Upper lobe of left lung (tissue), 6 donors: Measurements from ENCODE around the gene SPOCK2. TPM values are rescaled to one million over a fixed set of nuclear protein-coding genes. Genes with fewer than 3 reads are reported as not detected.

Source experiments
- ATAC-seq, 2 donors: fragments of 200-7000 bp; cut with Tn5 transposase; one replicate each; pipeline ENCODE4 v1.9.1; 2022; ENCODE audit warnings: mild to moderate bottlenecking in 2 of 2, moderate library complexity in 2 of 2; ENCODE audit not compliant: low FRiP score in 2 of 2
- DNase-seq, 2 donors: peaks; one replicate each; pipeline ENCODE4 v3.0.0-alpha.2; 2019 to 2020
- H3K27ac ChIP-seq, 4 donors: fragments of 200-600 bp; sonication (generic); one replicate each; pipeline ENCODE4 v1.5.1; 2016 to 2019
- H3K27me3 ChIP-seq, 4 donors: fragments of 200-600 bp; sonication (generic); one replicate each; pipeline ENCODE4 v1.5.1; 2017 to 2019
- H3K36me3 ChIP-seq, 4 donors: fragments of 200-600 bp; sonication (generic); one replicate each; pipeline ENCODE4 v1.5.1; 2016 to 2019
- H3K4me1 ChIP-seq, 4 donors: fragments of 200-600 bp; sonication (generic); one replicate each; pipeline ENCODE4 v1.5.1; 2018 to 2019
- H3K4me3 ChIP-seq, 4 donors: fragments of 200-600 bp; sonication (generic); one replicate each; pipeline ENCODE4 v1.5.1; 2017 to 2019; ENCODE audit warnings: mild to moderate bottlenecking in 2 of 4, moderate library complexity in 1 of 4
- H3K9me3 ChIP-seq, 4 donors: fragments of 200-600 bp; sonication (generic); one replicate each; pipeline ENCODE4 v1.5.1; 2018 to 2019
- EP300 ChIP-seq, 4 donors: sonication (generic); formaldehyde crosslinking; IDR thresholded peaks; one replicate each; pipeline ENCODE4 v1.5.1; 2017; ENCODE audit warnings: antibody characterized with exemption in 4 of 4, control low read depth in 2 of 4
- POLR2A ChIP-seq, 4 donors: fragments of 450-650 bp; IDR thresholded peaks; one replicate each; pipeline ENCODE4 v1.5.1; 2016 to 2017; ENCODE audit warnings: antibody characterized with exemption in 4 of 4, mild to moderate bottlenecking in 2 of 4
- POLR2AphosphoS5 ChIP-seq, 2 donors: sonication (generic); formaldehyde crosslinking; IDR thresholded peaks; one replicate each; pipeline ENCODE4 v1.5.1; 2017; ENCODE audit warnings: antibody characterized with exemption in 2 of 2
- WGBS, 2 donors: methylation state at CpG; one replicate each; pipeline ENCODE4 v1.1.5; 2017 to 2018; 5-methylcytosine and 5-hydroxymethylcytosine counted together
- total RNA-seq, 6 donors: library from RNA; depleted of rRNA in 4 of 6; stranded (reverse); fragments of >200 nt in 4 of 6; gene quantifications; one replicate each; pipeline versions ENCODE4 v1.1.0 to v1.2.1, GENCODE V29; 2016 to 2021
- TF ChIP-seq, protein P1 (sequence below), 6 experiments: fragments of 450-650 bp in 4 of 6; fragments of 200-600 bp in 2 of 6; sonication (generic) in 2 of 6; IDR thresholded peaks; one replicate each; pipeline ENCODE4 v1.5.1; 2016 to 2019; ENCODE audit warnings: antibody characterized with exemption in 6 of 6
- donor health status: DM: no; HTN: no; CAD: no; lungs with moderate emphysema.
- donor health status: DM: no; HTN: yes; CAD: no; lungs with severe emphysema.

SPOCK2 gene
- total RNA-seq, 6 donors from 2014 or later, result 62.9 to 532 (median 159) TPM

GRCh38 chr10:72089618-72090017 is 1.3 kb upstream of the SPOCK2 start:
- Histone ChIP-seq H3K9me3 (no peaks in the 10 kb centered on the region), H3K4me1 (peaks cover 24 to 48% (median 38%) of the 10 kb centered on the region in 4 donors), H3K27ac (peak overlapping the region; percentile 23 to 90 (median 87)), H3K4me3 (no peak overlapping the region), H3K36me3 (peaks cover 0 to 5% (median 0%) of the 10 kb centered on the region in 4 donors), H3K27me3 (peaks cover 0 to 17% (median 6%) of the 10 kb centered on the region in 4 donors)
- WGBS, 2 donors, result 61 to 68% methylated on average over 5 to 6 of the region's 6 CpGs
- ATAC-seq, result no peak
- DNase-seq, result no peak
- TF ChIP-seq POLR2AphosphoS5 (IDR thresholded peaks at IDR 0.05) (peak in 1 of 2 donors; percentile 35), EP300 (IDR thresholded peaks at IDR 0.05) (no peak)
- TF ChIP-seq, protein P1, sequence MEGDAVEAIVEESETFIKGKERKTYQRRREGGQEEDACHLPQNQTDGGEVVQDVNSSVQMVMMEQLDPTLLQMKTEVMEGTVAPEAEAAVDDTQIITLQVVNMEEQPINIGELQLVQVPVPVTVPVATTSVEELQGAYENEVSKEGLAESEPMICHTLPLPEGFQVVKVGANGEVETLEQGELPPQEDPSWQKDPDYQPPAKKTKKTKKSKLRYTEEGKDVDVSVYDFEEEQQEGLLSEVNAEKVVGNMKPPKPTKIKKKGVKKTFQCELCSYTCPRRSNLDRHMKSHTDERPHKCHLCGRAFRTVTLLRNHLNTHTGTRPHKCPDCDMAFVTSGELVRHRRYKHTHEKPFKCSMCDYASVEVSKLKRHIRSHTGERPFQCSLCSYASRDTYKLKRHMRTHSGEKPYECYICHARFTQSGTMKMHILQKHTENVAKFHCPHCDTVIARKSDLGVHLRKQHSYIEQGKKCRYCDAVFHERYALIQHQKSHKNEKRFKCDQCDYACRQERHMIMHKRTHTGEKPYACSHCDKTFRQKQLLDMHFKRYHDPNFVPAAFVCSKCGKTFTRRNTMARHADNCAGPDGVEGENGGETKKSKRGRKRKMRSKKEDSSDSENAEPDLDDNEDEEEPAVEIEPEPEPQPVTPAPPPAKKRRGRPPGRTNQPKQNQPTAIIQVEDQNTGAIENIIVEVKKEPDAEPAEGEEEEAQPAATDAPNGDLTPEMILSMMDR (IDR thresholded peaks at IDR 0.05), result no peak

DNA sequence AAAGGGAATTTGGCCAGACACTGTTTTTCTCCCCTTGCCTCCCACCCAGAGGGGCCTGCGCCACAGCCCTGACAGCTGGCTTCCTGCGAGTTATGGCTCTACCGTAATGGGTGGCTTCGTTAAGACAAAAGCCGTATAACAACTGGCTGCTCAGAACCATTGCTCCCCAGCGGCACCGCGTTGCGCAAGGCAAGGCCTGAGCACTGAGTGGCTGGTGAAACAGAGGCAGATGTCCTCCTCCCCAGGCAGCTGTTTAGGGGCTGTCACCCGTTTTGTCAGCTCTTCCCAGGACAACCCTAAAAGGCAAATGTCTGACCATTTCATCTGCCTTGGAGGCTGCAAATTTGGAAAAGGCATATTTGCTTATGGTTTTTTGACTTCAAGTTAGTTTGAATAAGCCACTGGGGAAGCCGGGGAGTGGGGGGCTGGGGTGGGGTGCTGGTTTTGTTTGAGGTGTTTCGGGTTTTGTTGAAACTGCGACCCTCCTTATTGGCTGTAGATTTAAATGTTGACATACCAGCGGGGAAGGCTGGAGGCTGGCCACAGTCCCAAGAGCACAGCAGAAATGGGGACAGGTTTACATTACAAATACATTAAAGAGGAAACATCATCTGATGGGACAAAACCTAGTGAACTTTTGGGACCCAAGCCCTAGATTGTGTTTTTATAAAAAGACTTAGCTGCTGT is 681 bp upstream of the SPOCK2 start:
- Histone ChIP-seq H3K27me3 (peaks cover 0 to 17% (median 6%) of the 10 kb centered on the region in 4 donors), H3K4me1 (peaks cover 24 to 48% (median 38%) of the 10 kb centered on the region in 4 donors), H3K9me3 (no peaks in the 10 kb centered on the region), H3K36me3 (peaks cover 0 to 2% (median 0%) of the 10 kb centered on the region in 4 donors), H3K27ac (peak overlapping the region; percentile 82 to 90 (median 87)), H3K4me3 (peak overlapping the region in 2 of 4 donors; percentile 55 to 74)
- TF ChIP-seq, protein P1 (IDR thresholded peaks at IDR 0.05), result no peak
- TF ChIP-seq POLR2AphosphoS5 (IDR thresholded peaks at IDR 0.05), result peak in 1 of 2 donors; percentile 6
- ATAC-seq (peak in 1 of 2 donors; percentile 40), DNase-seq (peak in 1 of 2 donors; percentile 36)
- WGBS, 2 donors, result 30 to 59% methylated on average over 13 to 14 of the region's 14 CpGs

DNA sequence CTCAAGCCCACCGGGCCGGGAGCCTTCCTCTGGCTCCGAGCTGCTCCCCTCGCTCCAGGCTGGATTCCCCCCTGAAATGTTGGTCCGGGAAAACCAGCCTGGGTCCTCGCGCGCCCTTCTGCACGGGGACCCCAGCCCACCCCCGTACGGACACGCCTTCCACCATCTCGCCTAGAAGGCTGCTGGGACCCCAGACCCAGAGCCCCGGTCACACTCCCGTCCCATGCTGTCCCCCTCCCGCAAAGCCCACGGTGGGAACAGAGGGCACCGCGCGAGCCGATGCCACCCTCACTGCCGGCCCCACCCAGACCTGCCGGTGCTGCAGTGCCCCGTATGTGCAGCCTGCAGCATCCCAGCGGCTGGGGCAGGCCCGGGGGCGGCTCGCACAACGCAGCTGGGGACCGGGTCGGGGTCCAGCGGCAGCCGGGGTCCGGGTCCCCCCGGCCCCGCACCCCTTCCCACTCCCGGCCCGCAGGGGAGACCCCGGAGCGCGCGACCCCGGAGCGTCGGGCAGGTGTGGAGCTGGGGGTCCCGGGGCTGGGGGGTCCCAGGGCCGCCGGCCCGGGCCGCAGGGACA is 871 bp downstream of the SPOCK2 start:
- DNase-seq (peak in 1 of 2 donors; percentile 86), ATAC-seq (peak; percentile 41 to 45)
- H3K4me3 ChIP-seq, result peak overlapping the region; percentile 55 to 74 (median 60)
- H3K27me3 ChIP-seq, result peaks cover 0 to 17% (median 6%) of the 10 kb centered on the region in 4 donors
- H3K4me1 ChIP-seq, result peaks cover 24 to 48% (median 38%) of the 10 kb centered on the region in 4 donors
- 0 to 2% methylated on average over 4 to 15 of the region's 50 CpGs for WGBS, 2 donors
- TF ChIP-seq, protein P1 (IDR thresholded peaks at IDR 0.05), result no peak
- TF ChIP-seq POLR2A (IDR thresholded peaks at IDR 0.05) (no peak), POLR2AphosphoS5 (IDR thresholded peaks at IDR 0.05) (no peak), EP300 (IDR thresholded peaks at IDR 0.05) (no peak)
- H3K27ac ChIP-seq, result peak overlapping the region; percentile 82 to 90 (median 87)
- H3K36me3 ChIP-seq, result no peaks in the 10 kb centered on the region
- H3K9me3 ChIP-seq, result no peaks in the 10 kb centered on the region

DNA sequence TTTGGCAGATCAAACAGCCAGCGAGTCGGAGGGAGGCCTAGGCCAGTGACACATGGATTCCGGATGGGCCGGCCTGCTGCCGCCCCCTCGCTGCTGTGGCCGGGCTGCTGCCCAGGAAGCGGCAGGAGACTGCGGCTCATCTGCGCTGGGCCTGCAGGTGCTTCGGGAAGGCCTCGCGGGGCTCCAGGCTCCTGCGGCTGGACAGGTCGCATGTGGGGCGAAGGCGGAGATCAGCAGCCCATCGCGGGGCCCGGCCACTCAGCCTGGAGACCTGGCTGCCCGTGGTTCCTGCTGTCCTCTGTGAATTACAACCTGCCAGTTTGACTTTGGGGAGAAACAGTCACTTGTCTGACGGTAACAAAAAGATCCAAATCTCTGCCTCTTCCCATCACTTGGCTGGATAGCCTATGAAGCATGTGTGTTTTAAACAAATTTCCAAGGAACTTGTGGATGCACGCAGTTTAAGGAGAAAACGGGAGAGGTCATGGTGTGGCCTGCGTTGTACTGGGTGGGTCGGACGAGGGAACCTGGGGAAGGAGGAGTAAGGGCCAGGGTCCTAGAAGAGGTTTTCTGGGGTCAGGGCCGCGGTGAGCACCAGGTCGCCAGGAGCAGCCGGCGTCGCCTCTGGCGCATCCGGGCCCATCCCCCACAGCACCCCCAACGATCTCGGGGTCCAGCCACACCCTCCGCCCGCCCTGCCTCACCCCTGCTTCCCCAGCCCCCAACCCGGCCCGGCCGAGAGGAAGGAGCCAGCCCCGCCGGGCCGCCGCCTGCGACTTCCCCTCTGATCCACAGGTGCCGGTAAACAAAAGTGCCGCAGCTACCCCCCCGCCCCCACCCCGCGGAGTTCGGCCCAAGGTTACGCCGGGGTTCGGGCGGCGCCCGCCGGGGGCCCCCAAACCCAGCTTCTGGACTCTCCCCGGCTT is 1.6 kb downstream of the SPOCK2 start:
- WGBS, 2 donors, result 44 to 78% methylated on average over 26 to 48 of the region's 61 CpGs
- ATAC-seq, result peak in 1 of 2 donors; percentile 25
- Histone ChIP-seq H3K36me3 (no peaks in the 10 kb centered on the region), H3K4me1 (peaks cover 24 to 56% (median 38%) of the 10 kb centered on the region in 4 donors), H3K9me3 (no peaks in the 10 kb centered on the region), H3K27ac (peak overlapping the region; percentile 82 to 90 (median 87)), H3K4me3 (peak overlapping the region; percentile 55 to 74 (median 60)), H3K27me3 (peaks cover 0 to 17% (median 6%) of the 10 kb centered on the region in 4 donors)
- peak; percentile 58 to 92 for DNase-seq
- no peak for TF ChIP-seq POLR2A (IDR thresholded peaks at IDR 0.05)
- no peak for TF ChIP-seq POLR2AphosphoS5 (IDR thresholded peaks at IDR 0.05)
- TF ChIP-seq, protein P1 (IDR thresholded peaks at IDR 0.05), result no peak
